Lower leg skin (tissue), 4 donors: ENCODE data around the gene HLA-DMB. TPM values are rescaled to one million over a fixed set of nuclear protein-coding genes. Genes with fewer than 3 reads are reported as not detected.

Experiments used
- DNase-seq, 2 donors: peaks; one replicate each; pipeline ENCODE4 v3.0.0-alpha.2; 2019; ENCODE audit warnings: low spot score in 2 of 2
- H3K4me3 ChIP-seq: fragments of 200-600 bp; sonication (generic); 2 replicates; pipeline ENCODE4 v1.5.1; 2017; ENCODE audit warnings: mild to moderate bottlenecking, low read depth; ENCODE audit not compliant: poor library complexity, severe bottlenecking
- POLR2A ChIP-seq, 2 donors: fragments of 450-650 bp; IDR thresholded peaks; one replicate each; pipeline ENCODE4 v1.6.1; 2016 to 2017; ENCODE audit warnings: antibody characterized with exemption in 2 of 2, mild to moderate bottlenecking in 1 of 2, moderate library complexity in 1 of 2
- WGBS, 2 donors: methylation state at CpG; one replicate each; pipeline ENCODE4 v1.1.5; 2018; 5-methylcytosine and 5-hydroxymethylcytosine counted together
- intact Hi-C: fragments of 100-400 bp; cut with DNase I; formaldehyde crosslinking; loops from one replicate; pipeline ENCODE4 v1.15.0; 2023; ENCODE audit warnings: low total_unique reads
- total RNA-seq, 4 donors: library from RNA; depleted of rRNA; stranded (reverse); fragments of >200 nt; gene quantifications; one replicate each; pipeline ENCODE4 v1.1.0, GENCODE V29; 2016
- TF ChIP-seq, protein P1 (sequence below), 3 donors: fragments of 450-650 bp; IDR thresholded peaks; one replicate each; pipeline ENCODE4 v1.5.1; 2016; ENCODE audit warnings: antibody characterized with exemption in 3 of 3, mild to moderate bottlenecking in 3 of 3, moderate library complexity in 2 of 3

HLA-DMB gene
- total RNA-seq, 4 donors from 2014 or later = 15.3 to 23.2 (median 18.4) TPM

DNA sequence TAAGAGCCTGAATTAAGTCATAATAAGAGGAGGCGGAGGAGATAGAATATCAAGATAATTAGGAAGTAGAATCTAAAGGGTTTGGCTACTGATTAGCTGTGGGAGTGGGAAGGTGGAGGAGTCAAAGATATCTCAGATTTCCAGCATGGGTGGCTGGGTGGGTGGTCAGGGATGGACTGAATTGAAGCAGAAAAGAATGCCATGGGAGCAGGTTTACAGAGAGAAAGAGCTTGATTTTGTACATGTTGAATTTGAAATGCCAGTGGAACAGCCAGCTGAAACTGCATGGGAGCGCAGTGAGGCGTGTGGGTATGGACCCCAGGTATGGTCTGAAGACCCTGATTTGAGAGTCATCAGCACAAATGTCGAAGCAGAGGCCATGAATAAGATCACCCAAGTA lies 13.4 kb upstream of the HLA-DMB start:
- DNase-seq = no peak
- intact Hi-C loops = no loop called here
- WGBS, 2 donors = 77 to 89% methylated on average over 4 of the region's 4 CpGs
- TF ChIP-seq, protein P1, sequence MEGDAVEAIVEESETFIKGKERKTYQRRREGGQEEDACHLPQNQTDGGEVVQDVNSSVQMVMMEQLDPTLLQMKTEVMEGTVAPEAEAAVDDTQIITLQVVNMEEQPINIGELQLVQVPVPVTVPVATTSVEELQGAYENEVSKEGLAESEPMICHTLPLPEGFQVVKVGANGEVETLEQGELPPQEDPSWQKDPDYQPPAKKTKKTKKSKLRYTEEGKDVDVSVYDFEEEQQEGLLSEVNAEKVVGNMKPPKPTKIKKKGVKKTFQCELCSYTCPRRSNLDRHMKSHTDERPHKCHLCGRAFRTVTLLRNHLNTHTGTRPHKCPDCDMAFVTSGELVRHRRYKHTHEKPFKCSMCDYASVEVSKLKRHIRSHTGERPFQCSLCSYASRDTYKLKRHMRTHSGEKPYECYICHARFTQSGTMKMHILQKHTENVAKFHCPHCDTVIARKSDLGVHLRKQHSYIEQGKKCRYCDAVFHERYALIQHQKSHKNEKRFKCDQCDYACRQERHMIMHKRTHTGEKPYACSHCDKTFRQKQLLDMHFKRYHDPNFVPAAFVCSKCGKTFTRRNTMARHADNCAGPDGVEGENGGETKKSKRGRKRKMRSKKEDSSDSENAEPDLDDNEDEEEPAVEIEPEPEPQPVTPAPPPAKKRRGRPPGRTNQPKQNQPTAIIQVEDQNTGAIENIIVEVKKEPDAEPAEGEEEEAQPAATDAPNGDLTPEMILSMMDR (IDR thresholded peaks at IDR 0.05) = no peak
- no peak for TF ChIP-seq POLR2A (IDR thresholded peaks at IDR 0.05)
- H3K4me3 ChIP-seq = no peak overlapping the region

DNA sequence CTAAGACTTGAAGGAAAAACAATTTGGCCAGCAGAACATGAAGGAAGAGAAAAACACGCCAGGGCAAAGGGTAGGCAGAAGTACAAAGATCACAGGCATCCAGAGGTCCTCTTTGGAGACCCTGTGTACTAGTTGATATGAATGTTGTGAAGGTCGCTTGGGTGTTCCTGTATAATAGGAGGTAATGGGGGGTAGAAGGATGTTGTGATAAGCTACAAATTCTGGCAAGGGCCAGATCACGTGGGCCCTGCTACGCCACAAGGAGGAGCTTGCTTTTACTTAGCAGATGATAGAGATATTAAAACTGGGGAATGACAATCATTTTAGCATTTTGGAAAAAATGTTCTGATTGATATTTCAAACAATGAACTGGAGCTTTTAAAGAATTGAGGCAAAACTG lies 12.9 kb upstream of the HLA-DMB start:
- no peak for DNase-seq
- intact Hi-C loops = no loop called here
- TF ChIP-seq, protein P1 (IDR thresholded peaks at IDR 0.05) = no peak
- no peak for TF ChIP-seq POLR2A (IDR thresholded peaks at IDR 0.05)
- H3K4me3 ChIP-seq = no peak overlapping the region
- WGBS, 2 donors = 74 to 76% methylated on average over 4 of the region's 4 CpGs

DNA sequence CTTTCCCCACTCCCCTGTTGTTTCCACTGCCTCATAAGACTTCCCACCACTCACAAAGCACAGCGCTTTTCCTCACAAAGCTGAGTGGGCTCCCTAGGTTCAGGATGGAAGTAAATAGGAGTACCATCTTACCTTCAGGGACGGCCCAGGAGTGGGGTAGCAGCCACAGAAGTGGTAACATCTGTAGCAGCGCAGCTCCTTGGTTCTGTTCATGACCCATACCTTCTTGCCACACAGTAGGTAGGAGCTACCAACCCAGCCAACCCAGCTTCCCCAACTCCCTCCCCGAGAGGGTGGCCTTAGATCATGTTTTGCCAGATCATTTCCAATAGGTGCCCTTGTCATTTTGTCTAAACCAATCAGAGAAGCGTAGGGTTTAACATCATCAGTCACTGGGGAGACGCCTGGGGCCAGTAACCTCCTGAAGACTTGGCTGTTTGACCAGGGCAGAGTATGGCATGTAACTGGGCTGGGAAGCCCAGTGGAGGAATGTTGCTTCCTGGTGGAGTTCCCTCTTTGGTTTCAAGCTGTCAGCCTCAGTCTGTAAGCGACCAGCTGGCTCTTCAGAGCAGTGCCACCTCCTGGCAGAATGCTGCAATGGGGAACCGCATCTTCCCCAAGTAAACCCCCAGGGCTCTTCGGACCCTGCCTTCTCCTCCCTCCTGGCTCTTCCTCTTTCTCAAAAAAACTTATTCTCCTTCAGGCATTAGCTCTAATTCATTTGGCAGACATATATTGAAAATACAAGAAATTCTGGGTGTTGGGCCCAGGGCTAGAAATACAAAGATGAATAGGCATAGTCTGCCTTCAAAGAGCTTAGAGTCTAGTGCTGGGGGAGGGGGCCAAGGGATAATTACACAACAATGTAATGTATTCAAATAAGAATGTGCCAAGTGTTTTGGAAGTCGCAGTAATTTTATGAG lies 12.2 kb upstream of the HLA-DMB start, which contains the start of gene HLA-DMA:
TSS of gene HLA-DMA (minus strand) at position 281 of the 923 bp plus-strand sequence. CDS start at position 220, 61 bp downstream.
- peak; percentile 88 to 94 for DNase-seq
- 33 to 40% methylated on average over 10 of the region's 10 CpGs for WGBS, 2 donors
- H3K4me3 ChIP-seq = no peak within 1 kb of the TSS
- no peak for TF ChIP-seq POLR2A (IDR thresholded peaks at IDR 0.05)
- TF ChIP-seq, protein P1 (IDR thresholded peaks at IDR 0.05) = peak in 1 of 3 donors; percentile 66
- intact Hi-C loops = no loop called here

DNA sequence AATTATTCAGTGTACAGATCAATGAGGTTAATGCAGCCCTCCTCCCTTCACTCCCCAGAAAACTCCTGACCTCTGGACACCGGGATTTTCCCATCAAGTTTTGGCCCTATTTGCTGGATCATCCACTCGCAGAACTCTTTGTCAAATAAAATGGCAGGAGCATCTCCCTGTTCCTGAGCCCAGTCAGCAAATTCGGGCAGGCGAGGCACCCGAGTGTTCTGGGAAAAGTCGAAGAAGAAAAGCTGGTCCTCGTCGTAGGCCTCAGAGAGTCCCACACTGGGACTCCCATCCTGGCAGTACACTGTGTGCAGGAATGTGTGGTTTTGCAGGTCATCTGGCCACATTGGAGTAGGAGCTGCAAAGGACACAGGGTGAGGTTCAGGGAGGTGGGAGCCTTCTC lies 9.6 kb upstream of the HLA-DMB start:
- 89 to 94% methylated on average over 8 of the region's 8 CpGs for WGBS, 2 donors
- no peak overlapping the region for H3K4me3 ChIP-seq
- DNase-seq = no peak
- TF ChIP-seq, protein P1 (IDR thresholded peaks at IDR 0.05) = no peak
- TF ChIP-seq POLR2A (IDR thresholded peaks at IDR 0.05) = no peak
- intact Hi-C loops = no loop called here

DNA sequence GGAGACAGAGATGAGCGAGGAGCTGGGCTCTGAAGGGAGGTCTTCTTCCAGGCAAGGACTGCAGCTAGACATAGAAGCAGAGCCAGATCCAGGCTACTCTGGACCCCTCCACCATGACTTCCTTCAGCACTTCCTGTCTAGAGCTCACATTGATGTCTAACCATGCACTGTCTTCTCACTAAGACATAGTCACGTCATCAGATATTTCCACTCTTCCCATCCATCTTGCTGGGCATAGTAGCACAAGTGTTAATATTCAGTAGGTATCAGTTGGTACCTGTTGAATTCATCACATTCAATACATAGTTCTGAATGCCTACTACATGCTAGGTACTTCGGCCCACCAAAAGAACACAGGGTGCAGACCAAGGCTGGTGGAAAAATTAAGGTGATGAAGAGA lies 9.2 kb upstream of the HLA-DMB start:
- TF ChIP-seq, protein P1 (IDR thresholded peaks at IDR 0.05) = no peak
- no peak for TF ChIP-seq POLR2A (IDR thresholded peaks at IDR 0.05)
- no peak for DNase-seq
- 88 to 100% methylated on average over 3 of the region's 3 CpGs for WGBS, 2 donors
- intact Hi-C loops = no loop called here
- no peak overlapping the region for H3K4me3 ChIP-seq
